Measurements from ENCODE around the gene SEC22A.
"Not testable (repeated sequence)": the region's sequence is repeated elsewhere in the genome, so short reads cannot be mapped to it uniquely, and the experiment has no call there.

Gene SEC22A

DNA sequence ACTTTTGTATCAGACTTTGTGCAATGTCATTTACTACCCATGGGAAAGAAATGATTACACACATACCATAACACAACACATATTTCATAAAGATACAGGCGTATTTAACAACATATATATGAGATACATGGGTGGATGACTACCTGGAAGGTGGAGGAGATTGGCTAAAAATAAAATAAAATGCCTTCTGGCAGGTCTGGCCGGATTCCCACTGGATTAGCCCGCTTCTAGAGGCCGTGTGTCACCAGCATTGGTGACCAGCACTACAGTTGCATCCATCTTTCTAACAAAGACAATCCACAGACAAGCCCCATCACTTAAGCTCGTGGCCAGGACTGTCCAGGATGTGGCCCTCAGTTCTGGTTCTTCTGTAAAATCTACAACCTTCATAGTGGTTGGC lies 21.0 kb upstream of the SEC22A start:
- no peak for DNase-seq

- DNase-seq = no peak
Observed at GRCh38 chr3:123186695-123187094, 15.0 kb upstream of the SEC22A start.

DNA sequence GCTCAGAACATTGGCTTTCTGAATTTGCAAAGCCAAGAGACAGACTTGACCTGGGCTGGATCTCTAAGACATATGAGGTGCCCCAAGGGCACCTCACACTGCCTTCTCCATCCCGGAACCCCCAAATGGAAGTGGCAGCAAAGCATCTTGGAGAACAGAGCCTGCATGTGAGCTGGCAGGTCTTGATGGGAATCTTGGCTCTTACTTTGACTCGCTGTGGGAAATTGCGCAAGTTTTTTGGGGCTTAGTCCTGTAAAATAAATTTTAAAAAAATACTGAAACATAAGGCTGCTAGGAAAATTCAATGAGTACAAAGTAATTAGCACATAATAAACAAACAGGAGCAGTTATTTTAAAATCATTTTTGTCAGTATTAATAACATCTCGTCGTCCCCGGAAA lies 13.7 kb upstream of the SEC22A start:
- DNase-seq = no peak

DNA sequence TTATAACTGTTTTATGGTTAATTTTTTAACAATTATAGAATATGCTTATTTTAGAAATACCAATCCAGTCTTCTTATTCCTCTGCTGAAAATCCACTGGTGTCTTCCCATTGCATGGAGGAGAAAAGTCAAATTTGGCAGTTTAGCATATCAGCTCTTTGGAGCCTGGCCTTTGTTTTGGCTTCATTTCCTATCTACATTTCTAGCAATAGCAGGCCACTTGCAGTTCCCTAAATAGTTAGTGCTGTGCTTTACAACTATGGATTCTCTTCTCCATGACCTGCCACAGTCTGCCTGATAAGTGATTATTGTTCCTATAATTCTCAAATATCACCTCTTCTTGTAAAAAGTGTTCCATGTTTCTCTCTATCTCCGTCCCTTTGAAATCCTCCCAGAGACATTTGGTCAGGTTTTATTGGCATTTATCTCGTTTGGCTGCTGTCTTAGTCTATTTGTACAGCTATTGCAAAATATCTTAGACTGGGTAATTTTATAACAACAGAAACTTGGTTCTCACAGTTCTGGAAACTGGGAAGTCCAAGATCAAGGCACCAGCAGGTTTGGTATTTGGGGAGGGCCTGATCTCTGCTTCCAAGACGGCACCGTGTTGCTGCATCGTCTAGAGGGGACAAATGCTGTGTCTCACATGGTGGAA lies 8.2 kb upstream of the SEC22A start:
- no peak for DNase-seq

DNA sequence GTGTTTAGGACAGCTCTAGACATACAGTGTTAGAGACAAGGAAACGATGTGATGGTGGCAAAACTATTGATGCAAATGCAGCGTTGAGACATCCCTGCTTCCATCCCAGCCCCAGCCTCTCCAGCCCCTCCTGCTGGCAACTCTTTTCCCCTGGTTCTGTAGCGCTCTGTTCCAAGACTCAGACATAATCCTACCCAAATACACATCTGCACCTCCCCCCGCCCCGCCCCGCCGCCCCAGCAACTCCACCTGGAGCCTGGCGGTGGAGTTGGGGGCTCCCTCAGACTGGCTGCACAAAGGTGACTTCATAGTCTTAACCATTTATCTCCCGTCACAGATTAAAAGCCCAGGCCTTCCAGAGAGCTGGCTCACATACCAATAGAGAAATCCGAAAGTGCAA lies 7.2 kb upstream of the SEC22A start:
- no peak for DNase-seq

DNA sequence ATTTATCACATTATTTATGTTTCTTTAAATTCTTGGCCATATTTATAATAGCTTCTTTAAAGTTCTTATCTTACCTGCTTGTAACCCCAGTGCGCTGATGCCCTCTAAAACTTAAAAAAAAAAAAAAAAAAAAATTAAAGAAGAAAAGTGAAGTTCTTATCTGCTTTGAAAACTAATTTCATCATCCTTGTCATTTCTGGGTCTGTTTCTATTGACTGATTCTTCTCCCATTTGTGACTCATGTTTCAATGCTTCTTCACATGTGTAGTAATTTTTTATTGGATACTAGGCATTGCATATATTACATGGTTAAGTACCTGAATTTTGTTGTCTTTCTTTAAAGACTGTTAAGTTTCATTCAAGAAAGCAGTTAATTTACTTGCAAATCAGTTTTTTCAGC lies 3.4 kb upstream of the SEC22A start:
- DNase-seq = no peak

GRCh38 chr3:123201223-123201556 lies 553 bp upstream of the SEC22A start:
- no peak for DNase-seq

DNA sequence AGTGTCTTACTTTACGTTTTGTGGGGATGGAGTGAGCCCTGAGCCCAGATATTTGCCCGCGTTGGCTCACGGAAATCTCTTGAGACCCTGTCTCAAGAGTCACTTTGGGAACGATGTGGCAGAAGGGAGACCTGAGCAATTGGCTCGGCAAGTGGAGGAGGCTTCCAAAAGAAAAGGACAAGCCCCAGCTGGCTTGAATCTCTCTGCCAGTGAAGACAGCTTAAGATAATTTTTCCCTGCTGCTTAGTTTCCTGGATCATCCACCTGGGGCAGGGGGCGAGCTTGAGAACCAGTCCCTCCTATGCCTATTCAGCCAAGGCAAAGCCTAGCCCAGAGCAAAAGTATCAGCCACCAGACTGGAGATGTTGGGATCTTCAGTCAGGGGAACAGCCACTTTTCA lies 708 bp downstream of the SEC22A start:
- peak in 1 of 2 experiments; percentile 10 for DNase-seq

DNA sequence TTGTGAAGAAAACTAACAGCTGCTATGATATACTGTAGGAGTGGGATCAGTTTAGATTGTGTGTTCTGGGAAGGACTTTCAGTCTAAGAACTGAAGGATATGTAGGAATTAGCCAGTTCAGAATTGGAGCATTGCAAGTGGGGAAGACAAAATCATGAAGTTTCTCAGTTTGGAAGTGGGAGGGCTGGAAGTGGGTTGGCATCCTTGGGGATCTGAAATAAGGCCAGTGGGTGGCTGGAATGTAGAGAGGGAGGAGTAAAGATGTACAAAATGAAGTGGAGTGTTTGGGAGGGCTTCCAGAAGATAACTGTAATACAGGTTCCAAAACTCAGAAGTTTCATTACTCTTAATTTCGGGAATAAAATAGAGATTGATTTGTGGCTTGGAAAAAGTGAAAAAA lies 17.2 kb downstream of the SEC22A start:
- no peak for DNase-seq

GRCh38 chr3:123221369-123221768 lies 19.6 kb downstream of the SEC22A start:
- not testable (repeated sequence) for DNase-seq

GRCh38 chr3:123225016-123225415 lies 23.3 kb downstream of the SEC22A start:
- no peak for DNase-seq

DNA sequence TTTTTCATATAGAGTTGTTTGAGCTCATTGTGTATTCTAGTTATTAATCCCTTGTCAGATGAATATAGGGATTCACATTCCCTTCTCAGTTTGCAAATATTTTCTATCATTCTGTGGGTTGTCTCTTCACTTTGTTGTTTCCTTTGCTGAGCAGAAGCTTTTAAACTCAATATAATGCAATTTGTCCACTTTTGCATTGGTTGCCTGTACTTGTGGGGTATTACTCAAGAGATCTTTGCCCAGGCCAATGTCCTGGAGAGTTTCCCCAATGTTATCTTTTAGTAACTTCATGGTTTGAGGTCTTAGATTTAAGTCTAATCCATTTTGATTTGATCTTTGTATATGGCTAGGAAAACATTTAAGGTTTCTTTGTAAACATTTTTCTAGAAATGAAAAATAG lies 24.8 kb downstream of the SEC22A start:
- DNase-seq = no peak

DNA sequence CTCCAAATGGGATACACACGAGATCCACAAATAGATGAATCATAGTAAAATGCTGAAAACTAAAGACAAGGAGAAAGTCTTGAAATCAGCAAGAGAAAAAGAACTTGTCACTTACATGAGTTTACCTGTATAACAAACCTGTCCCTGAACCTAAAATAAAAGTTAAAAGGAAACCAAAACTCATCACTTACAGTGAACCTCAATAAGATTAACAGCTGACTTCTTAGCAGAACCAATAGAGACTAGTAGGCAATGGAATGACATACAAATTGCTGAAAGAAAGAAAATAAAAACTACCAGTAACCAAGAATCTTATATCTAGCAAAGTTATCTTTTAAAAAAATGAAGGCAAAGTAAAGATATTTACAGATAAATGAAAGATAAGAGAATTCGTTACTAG lies 27.4 kb downstream of the SEC22A start:
- no peak for DNase-seq

GRCh38 chr3:123236902-123237301 lies 35.2 kb downstream of the SEC22A start:
- DNase-seq = no peak

GRCh38 chr3:123239186-123239585 lies 37.4 kb downstream of the SEC22A start:
- DNase-seq = not testable (repeated sequence)

GRCh38 chr3:123239756-123240155 lies 38.0 kb downstream of the SEC22A start:
- no peak for DNase-seq

- no peak for DNase-seq
Observed at GRCh38 chr3:123244128-123244527, 42.4 kb downstream of the SEC22A start.

DNA sequence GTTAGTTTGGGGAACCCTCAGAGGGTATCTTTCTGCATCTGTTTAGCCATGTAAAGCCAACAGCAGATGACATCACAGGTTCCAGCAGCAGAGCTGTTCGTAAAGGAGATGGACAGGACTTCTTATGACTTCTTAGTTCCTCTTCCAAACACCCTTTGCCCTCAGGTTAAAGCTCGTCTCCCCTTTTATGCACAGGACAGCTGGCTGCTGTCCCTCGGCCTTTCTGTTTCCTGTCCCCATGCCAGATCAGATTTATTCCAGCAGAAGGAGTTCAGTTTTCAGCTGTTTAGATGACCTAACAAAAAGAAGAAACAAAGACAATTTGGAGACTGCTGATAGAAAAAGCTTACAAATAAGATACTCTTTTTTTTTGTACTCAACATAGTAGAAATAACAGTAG lies 45.1 kb downstream of the SEC22A start:
- no peak for DNase-seq

GRCh38 chr3:123256256-123256655 lies 54.5 kb downstream of the SEC22A start:
- DNase-seq = no peak

DNA sequence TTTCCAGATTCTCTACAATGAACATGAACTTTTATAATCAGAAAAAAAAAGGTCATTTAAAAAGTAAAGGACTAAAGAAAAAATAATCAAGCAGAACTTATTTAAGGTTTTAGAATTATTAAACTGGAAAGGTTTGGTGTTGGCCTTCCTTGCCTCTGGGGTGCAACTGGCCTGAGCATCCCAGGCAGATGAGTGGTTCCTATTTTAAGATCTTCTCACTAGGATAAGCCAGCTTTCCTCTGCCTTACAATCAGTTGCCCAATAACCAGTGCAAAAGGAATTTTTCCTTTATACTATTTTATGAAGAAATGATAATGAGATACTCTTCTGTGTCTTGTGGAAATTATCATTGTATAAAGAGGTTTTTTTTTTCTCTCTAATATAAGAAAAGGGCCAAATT lies 56.6 kb downstream of the SEC22A start:
- no peak for DNase-seq

DNA sequence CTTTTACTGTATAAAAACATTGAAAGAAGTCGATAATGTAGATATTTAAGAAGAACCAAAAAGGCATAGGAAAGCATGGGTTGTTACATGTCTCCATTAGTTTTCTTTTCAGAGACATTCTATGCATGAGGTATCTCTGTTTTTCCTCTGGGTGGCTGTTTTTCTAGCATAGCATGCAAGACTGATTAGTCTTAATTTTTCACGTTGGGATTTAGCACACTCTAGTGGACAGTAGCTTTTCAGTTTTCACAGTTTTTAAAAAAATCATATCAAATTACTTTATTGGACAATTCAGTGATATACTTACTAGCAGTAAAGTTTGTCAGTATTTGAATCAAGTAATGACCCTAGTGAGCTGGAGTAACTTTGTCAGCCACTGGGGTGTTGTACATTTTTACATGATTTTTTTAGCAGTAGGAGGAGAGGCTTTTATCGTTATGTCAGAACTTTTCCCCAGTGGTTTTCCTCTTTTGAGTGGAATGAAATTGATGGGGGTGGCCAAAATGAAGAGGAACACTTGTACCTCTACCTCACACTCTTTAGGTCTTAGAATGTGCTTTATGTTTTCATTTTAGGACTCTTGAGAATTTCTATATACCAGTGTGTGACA lies 57.2 kb downstream of the SEC22A start:
- DNase-seq = peak; percentile 55 to 61

DNA sequence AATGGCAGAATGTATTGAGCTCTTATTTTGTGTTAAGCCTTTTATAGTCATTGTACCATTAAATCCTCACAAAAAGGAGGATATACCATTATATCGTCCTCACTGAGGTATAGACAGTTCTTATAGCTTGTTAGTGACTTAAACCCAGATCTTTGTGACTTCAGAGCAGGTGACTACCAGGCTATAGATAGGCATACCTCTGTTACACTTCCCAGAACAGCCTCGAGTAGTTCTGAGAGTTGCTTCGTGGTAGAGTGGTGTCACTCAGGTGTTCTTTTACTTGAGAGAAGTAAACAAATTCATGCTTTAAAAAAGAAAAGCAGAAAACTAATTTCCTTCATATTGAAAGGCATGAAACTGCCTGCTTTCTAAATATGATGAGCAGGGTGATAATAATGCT lies 59.9 kb downstream of the SEC22A start:
- no peak for DNase-seq

DNA sequence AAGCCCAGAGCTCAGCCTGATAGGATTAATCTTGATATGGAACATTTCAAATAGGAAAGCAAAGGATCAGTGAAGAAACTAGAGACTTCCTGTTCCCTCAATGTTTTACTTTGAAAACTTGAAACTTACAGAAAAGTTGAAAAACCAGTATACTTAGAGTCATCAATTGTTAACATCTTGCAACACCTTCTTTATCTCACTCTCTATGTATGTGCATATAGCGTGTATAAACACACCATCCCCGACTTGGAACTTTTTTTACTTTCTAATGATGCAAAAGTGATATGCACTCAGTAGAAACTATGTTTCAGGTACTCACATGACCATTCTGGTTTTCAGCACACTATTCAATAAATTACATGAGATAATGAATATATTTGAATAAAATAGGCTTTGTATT lies 60.5 kb downstream of the SEC22A start:
- no peak for DNase-seq

DNA sequence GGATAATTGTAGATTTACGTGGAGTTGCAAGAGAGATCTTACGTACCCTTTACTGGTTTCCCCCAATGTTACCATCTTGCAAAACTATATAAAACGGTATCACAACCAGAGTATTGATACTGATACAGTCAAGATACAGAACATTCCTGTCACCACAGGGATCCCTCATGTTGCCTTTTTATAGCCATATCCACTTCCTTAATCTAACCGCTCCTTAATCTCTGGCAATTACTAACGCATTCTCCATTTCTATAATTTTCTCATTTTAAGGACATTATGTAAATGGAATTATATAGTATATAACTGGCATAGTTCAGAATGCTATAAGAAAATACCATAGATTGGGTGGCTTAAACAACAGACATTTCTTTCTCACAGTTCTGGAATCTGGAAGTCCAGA lies 61.1 kb downstream of the SEC22A start:
- DNase-seq = no peak

DNA sequence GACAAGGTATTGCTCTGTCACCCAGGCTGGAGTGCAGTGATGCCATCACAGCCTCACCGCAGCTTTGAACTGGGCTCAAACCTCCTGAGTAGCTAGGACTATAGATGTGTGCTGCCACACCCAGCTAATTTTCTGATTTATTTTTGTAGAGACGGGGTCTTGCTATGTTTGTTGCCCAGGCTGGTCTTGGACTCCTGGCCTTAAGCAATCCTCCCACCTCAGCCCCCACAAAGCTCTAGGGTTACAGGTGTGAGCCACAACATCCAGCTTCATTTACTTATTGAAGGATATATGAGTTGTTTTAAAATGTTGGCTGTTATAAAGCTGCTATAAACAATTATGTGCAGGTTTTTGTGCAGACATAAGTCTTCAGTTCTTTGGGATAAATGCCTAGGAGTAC lies 62.2 kb downstream of the SEC22A start:
- DNase-seq = no peak
